IPS-18c (cell line): ENCODE measurements around the gene GRIP2.

Experiments
- H3K4me3 ChIP-seq: 2 replicates; pipeline ENCODE4 v1.7.0; 2013; ENCODE audit warnings: low read depth, mild to moderate bottlenecking, low read length, moderate library complexity; ENCODE audit not compliant: insufficient read depth
- H3K9me3 ChIP-seq: one replicate; pipeline ENCODE4 v1.6.1; 2013; ENCODE audit warnings: mild to moderate bottlenecking, low read length, moderate library complexity; ENCODE audit not compliant: control insufficient read depth, insufficient read depth

GRIP2 gene

DNA sequence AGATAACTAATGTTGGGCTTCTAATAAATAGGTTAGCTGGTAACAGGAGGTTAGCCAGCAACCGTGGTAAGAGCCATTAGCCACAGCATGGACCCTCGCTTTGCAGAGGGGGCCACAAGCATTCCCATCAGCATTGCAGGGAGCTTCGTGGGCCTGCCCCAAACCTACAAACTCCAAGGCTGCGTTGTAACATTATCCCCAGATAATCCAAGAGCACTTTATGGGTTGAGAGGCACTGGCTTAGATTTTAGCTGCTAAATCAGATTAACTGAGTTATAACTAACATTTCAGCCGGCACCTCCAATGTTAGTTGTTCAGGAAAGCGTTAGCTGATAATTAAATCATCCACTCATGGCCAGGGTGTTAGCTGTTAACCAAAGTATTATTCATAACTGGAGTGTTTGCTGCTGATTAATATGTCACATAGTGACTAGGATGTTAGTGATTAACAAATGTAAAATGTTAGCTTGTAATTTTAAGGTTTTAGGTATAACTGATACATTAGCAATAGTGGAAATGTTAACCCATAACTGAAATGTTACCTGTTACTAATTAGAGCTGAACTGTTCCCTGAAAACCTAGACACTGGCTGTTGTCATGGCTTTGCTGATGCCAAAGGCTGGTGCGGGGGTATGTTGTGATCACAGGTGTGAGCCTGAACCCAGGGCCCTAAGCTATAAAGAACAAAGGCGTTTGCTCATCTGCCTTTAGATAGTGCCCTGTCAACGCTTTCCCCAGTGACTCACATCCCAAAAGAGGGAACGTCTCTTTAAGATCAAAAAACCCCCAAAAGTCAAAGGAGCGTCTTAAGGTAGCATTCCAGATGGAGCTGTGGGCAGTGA lies 81.5 kb downstream of the GRIP2 start:
- no peak overlapping the region; the same call in 1 of the 2 replicates for H3K4me3 ChIP-seq
- no peaks in the 10 kb centered on the region for H3K9me3 ChIP-seq

GRCh38 chr3:14457999-14458398 lies 82.1 kb downstream of the GRIP2 start:
- Histone ChIP-seq H3K4me3 (no peak overlapping the region), H3K9me3 (no peaks in the 10 kb centered on the region)

DNA sequence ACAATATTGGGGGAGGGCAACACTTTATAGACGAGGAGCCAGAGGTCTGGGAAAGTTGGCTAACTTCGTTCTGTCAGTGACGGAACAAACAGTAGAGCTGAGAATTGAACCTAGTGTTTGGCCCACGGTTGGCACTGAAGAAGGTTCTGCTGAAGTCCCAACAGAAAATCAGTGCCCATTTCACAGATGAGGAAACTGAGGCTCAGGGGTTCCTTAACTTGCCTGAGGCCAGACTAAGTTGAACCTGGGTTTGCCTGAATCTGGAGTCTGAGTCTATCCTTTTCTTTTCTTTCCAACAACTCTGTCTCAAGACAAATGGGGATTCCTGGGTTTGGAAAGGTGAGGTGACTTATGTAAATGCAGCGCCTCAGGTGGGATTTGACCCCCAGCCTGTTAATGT lies 82.7 kb downstream of the GRIP2 start:
- Histone ChIP-seq H3K4me3 (no peak overlapping the region), H3K9me3 (no peaks in the 10 kb centered on the region)

DNA sequence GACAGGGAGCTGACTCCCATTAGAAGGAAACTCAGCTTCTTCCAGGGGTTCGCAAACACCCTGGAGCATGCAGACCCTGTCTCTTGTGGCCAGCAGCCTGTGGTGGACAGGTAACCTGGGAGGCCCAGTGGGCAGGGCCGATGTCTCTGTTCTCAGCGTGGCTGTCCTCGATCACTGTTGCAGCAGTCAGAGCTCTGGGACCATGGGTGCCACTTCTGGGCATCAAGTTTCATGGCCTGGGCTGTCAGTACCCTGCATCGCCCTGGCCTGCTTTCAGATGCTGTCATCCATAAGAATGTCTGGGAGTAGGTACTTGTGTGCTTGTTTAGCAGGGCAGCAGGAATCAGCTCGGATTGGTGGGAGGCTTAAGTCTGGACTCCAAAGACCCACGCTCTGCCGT lies 83.3 kb downstream of the GRIP2 start:
- Histone ChIP-seq H3K9me3 (no peaks in the 10 kb centered on the region), H3K4me3 (no peak overlapping the region)

- no peak overlapping the region for H3K4me3 ChIP-seq
- no peaks in the 10 kb centered on the region for H3K9me3 ChIP-seq
Observed at GRCh38 chr3:14455571-14456317, 84.4 kb downstream of the GRIP2 start.

- Histone ChIP-seq H3K9me3 (no peaks in the 10 kb centered on the region), H3K4me3 (no peak overlapping the region)
Observed at GRCh38 chr3:14454639-14455310, 85.4 kb downstream of the GRIP2 start.

- Histone ChIP-seq H3K4me3 (no peak overlapping the region), H3K9me3 (no peaks in the 10 kb centered on the region)
Observed at GRCh38 chr3:14453876-14454638, 86.1 kb downstream of the GRIP2 start.

DNA sequence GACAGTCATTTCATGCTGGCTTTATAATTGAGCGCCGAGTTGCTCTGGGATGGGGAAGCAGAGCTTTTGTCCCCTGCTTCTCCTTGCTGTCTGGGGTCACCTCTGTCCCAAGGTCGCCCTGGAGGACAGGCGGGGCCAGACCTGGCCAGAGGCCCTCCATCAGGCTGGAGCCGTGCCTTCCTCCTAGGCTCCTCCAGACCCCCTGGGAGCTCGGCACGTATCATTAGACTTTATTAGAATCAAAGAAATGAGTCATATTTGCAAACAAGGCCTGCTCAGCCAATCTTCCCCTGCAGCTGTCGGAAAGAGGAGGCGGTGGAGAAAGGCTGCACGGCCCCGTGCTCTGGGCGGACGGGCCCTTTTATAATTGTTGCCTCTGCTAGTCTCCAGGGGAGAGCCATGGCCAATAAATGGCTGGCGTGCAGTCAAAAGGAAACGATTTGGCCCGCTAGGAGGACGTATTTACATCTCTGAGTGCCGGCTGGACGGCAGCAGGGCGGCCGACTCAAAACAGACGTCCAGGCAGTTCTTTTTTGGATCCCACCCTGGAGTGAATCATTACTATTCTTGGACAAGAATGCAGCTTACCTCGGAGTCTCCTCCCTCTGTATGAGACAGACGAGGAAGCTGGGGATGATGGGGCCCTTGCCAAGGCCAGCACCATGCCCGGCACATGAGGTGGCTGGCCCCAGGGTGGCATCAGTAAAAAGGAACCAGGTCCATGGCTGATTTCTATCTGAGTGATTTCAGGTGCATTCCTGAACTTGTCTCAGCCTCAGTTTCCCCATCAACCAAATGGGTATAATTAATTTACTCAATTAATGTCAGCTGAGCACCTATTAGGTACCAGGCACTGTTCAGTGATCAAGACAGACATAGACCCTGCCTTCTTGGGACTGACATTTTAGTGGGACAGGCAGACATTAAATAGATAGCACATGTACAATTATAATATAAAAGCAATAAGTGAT lies 87.1 kb downstream of the GRIP2 start:
- Histone ChIP-seq H3K9me3 (no peaks in the 10 kb centered on the region), H3K4me3 (no peak overlapping the region)

DNA sequence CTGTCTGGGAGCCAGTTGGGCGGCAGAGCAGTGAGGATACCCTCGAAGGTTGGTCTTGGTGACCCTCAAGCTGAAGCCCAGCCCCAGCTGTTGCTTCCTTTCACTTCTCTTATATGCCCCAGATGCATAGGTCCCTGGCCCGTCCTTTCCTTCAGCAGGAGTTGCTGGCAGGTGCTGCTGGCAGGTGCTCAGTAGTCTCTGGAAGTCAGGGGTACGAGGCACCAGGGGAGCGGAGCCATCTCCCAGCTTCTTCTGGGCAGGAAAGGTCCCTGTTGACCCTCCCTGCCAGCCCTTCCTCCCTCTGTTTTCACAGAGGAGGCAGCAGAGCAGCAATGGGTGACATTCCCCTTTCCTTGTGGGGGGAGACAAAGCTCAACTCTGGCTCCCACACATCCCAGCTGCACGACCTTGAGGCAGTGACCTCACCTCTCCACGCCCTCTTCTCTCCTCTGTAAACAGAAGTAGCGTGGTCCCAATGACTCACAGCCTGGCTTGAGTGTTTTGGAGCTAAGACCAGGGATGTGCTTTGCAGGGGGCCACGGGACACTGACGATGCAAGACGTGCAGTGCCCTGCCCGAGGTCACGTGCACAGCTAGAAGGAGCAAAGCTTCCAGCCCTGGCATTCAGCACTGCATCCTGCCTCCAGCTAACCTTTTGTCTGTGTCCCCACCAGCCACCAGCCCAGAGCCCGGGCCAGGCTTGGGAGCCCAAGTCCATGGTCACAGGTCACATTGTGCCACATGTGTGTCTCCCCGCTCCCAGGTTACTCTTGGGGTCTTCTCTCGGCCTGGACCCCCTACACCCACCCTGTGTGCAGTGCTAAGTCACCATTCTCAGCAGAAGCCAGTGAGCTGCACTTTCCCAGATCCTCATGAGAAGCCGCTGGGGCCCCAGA lies 88.0 kb downstream of the GRIP2 start:
- H3K9me3 ChIP-seq = no peaks in the 10 kb centered on the region
- H3K4me3 ChIP-seq = no peak overlapping the region

DNA sequence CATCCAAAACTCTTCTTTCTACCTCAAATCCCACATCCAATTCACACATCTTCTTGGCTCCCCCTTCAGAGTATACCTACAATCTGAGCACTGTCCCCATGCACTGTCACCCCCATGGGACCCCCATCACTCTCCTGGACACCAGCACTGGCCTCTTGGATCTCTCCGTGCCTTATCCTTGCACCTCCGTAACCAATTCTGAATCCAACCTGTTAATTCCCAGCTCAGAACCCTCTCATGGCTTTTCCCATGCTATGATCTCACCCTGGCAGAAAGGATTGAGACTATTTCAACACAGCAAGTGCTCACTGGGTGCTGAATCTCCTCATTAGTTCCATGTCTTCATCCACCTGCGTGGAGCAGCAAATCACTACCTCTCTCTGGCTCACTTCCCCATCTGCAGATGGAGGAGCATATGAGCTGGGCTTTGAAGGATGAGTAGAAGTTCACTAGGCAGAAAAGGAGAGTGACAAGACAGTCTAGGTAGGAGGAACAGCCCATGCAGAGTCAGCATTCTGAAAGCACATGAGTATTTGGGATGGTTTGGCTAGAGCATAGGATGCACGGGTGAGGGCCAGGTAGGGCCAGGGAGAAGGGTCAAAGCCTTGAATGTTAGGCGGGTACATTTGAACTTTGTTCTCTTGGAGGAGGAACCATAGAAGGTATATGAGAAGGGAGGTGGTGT lies 89.1 kb downstream of the GRIP2 start:
- H3K9me3 ChIP-seq = no peaks in the 10 kb centered on the region

GRCh38 chr3:14450506-14450905 lies 89.6 kb downstream of the GRIP2 start:
- Histone ChIP-seq H3K4me3 (no peak overlapping the region), H3K9me3 (no peaks in the 10 kb centered on the region)

More for the DNA sequence above, 89.1 kb downstream of the GRIP2 start:
- no peak overlapping the region for H3K4me3 ChIP-seq

- H3K4me3 ChIP-seq = no peak overlapping the region
- H3K9me3 ChIP-seq = no peaks in the 10 kb centered on the region
Observed at GRCh38 chr3:14448756-14449727, 91.1 kb downstream of the GRIP2 start.

DNA sequence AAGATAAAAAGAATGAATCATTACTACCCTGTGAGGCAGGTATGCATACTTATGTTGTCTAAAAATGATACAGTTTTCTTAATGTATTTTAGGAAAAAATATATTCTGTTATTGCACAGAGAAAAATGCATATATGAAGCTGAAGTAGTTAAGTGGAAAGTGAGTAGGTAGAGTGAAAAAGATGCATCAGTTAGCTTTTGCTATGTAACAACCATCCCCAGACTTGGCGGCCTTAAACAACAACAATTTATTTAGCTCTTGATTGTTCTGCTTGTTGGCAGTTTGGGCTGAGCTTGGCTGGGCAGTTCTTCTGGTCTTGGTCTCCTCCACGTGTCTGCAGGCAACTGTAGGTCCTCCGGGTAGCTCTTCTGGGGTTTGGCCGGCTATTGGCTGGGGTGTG lies 92.1 kb downstream of the GRIP2 start:
- Histone ChIP-seq H3K4me3 (no peak overlapping the region; the same call in 1 of the 2 replicates), H3K9me3 (no peaks in the 10 kb centered on the region)

- Histone ChIP-seq H3K9me3 (no peaks in the 10 kb centered on the region), H3K4me3 (no peak overlapping the region)
Observed at GRCh38 chr3:14446988-14447570, 93.1 kb downstream of the GRIP2 start.
